GM03348 (cell line): ENCODE measurements around the gene ACSM5.
"Not testable (repeated sequence)": the region's sequence is repeated elsewhere in the genome, so short reads cannot be mapped to it uniquely, and the experiment has no call there.

Experiments
- DNase-seq: peaks from one replicate; pipeline ENCODE4 v3.0.0; 2012; ENCODE audit warnings: low spot score

ACSM5 gene

GRCh38 chr16:20453633-20454032, 44.3 kb downstream of the ACSM5 start:
- not testable (repeated sequence) for DNase-seq

GRCh38 chr16:20459227-20459626, 49.9 kb downstream of the ACSM5 start:
- not testable (repeated sequence) for DNase-seq

- DNase-seq: not testable (repeated sequence)
These were observed 51.0 kb downstream of the ACSM5 start for GRCh38 chr16:20460313-20460712.

GRCh38 chr16:20468954-20469353, 59.6 kb downstream of the ACSM5 start:
- not testable (repeated sequence) for DNase-seq

GRCh38 chr16:20469930-20470329, 60.6 kb downstream of the ACSM5 start:
- not testable (repeated sequence) for DNase-seq

- DNase-seq: not testable (repeated sequence)
These were observed 61.4 kb downstream of the ACSM5 start for GRCh38 chr16:20470732-20471131.

GRCh38 chr16:20477188-20477744, 67.9 kb downstream of the ACSM5 start:
- DNase-seq: not testable (repeated sequence)

- DNase-seq: not testable (repeated sequence)
These were observed 74.7 kb downstream of the ACSM5 start for GRCh38 chr16:20483989-20484388.

- DNase-seq: no peak
These were observed 75.4 kb downstream of the ACSM5 start for GRCh38 chr16:20484726-20485125.

- no peak for DNase-seq
These were observed 76.1 kb downstream of the ACSM5 start for GRCh38 chr16:20485408-20485807.
